Measurements from ENCODE around the gene OPN4.

DNA sequence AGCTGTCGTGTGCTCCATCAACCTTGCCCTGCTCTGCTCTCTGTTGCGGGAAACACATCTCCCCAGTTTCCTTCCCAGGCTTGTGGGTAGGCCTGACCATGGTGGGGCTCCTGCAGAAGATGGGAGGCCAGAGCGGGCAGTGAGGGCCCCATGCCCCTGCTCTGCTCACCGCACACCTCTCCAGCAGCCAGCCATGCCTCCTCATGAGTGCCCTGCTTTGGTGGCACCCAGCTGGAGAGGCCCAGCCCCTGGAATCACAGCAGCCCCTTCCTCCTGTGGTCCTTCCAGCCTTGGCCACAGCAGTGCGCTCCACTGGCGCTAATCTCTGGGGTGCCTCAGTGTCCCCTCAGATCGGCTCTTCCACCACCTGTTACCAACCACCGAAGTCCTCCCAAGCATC lies 4.2 kb upstream of the OPN4 start:
- TF ChIP-seq CTCF (IDR thresholded peaks at IDR 0.05) (no peak), POLR2A (IDR thresholded peaks at IDR 0.05) (no peak), EP300 (IDR thresholded peaks at IDR 0.05) (no peak)
